ENCODE measurements around the gene C11orf97.

DNA sequence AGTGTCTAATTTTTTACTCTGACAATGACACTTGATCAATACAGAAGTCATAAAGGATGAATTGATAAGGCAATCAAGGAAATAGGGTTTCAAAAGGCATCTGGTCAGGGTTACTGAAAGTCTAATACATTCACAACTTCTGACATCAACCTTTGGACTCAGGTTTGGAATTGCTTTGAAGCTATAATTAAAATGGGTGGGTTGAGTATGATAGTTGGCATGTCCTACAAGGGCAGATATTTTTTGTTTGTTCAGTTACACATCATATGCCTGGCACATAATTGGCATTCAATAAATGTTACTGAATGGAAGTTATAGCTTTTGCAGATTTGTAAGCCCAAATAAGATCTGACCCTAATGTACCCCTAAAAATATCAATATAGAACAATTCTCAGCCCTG lies 24.1 kb downstream of the C11orf97 start:
- TF ChIP-seq, protein P1, sequence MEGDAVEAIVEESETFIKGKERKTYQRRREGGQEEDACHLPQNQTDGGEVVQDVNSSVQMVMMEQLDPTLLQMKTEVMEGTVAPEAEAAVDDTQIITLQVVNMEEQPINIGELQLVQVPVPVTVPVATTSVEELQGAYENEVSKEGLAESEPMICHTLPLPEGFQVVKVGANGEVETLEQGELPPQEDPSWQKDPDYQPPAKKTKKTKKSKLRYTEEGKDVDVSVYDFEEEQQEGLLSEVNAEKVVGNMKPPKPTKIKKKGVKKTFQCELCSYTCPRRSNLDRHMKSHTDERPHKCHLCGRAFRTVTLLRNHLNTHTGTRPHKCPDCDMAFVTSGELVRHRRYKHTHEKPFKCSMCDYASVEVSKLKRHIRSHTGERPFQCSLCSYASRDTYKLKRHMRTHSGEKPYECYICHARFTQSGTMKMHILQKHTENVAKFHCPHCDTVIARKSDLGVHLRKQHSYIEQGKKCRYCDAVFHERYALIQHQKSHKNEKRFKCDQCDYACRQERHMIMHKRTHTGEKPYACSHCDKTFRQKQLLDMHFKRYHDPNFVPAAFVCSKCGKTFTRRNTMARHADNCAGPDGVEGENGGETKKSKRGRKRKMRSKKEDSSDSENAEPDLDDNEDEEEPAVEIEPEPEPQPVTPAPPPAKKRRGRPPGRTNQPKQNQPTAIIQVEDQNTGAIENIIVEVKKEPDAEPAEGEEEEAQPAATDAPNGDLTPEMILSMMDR (conservative IDR thresholded peaks at IDR 0.05; ENCODE audit: low read depth, low read length): no peak
- no peak for TF ChIP-seq EZH2 (IDR thresholded peaks at IDR 0.05; ENCODE audit: borderline replicate concordance, low read depth, low read length, poor library complexity, severe bottlenecking)

Data from A673 (cell line).